ENCODE results near the gene S100A13.

S100A13 gene

DNA sequence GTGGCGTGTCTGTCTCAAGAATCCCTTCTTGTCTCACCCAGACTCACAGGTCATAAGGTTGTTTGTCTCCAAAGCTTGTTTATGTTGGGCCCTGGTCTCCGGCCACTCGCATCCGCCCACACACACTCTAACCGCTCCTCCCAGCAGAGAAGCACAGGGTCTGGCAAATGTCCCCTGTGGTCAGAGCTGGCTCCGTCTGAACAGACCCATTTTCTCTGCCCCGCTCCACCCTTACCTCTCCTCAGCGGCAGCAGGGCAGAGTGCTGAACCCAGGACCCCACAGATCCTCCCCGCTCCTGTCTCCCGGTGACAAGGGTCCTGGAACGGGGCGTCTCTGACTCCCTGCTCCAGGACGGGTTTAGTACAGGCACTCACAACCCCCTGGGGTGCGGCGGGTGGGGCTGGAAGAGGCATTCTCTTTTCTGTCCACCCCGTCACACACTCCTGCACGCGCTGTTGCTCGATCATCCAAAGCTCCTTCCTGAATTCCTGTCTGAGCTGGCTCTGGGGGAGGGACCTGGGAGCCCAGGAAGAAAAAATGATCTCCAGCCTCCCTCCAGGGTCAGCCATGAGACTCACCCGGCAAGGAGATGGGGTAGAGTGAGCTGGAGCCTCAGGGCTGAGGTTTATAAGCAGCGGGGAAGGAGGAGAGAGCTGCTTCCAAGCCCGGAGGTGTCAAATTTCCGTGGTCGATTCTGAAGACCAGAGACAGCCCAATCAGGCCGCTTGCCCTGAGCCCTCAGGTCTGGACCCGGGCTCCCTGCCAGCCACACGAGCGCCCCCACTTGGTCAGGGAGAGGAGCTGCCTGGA is at the start of gene S100A13:
Gene S100A13 (minus strand): TSS at position 602 of the 811 bp plus-strand sequence. CDS start 1,033 bp downstream, outside the sequence.
- in situ Hi-C loops (cut with MboI; ENCODE audit: low sequenced_read_pairs, unreplicated experiment): no loop called here
- TF ChIP-seq, protein P1, sequence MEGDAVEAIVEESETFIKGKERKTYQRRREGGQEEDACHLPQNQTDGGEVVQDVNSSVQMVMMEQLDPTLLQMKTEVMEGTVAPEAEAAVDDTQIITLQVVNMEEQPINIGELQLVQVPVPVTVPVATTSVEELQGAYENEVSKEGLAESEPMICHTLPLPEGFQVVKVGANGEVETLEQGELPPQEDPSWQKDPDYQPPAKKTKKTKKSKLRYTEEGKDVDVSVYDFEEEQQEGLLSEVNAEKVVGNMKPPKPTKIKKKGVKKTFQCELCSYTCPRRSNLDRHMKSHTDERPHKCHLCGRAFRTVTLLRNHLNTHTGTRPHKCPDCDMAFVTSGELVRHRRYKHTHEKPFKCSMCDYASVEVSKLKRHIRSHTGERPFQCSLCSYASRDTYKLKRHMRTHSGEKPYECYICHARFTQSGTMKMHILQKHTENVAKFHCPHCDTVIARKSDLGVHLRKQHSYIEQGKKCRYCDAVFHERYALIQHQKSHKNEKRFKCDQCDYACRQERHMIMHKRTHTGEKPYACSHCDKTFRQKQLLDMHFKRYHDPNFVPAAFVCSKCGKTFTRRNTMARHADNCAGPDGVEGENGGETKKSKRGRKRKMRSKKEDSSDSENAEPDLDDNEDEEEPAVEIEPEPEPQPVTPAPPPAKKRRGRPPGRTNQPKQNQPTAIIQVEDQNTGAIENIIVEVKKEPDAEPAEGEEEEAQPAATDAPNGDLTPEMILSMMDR (IDR thresholded peaks at IDR 0.05; ENCODE audit: borderline replicate concordance, control extremely low read depth, extremely low read depth, insufficient read depth, missing control alignments): peak; percentile 54
- DNase-seq (ENCODE audit: low spot score): peak; percentile 85

GRCh38 chr1:153673511-153673910 is 46.2 kb upstream of the S100A13 start:
- DNase-seq (ENCODE audit: low spot score): no peak
- in situ Hi-C loops (cut with MboI; ENCODE audit: low sequenced_read_pairs, unreplicated experiment): loop anchor here (10.0 kb wide), 2 partner anchors 71 to 311 kb away; partner anchors contain the start of gene RAB13
- TF ChIP-seq, protein P1 (IDR thresholded peaks at IDR 0.05; ENCODE audit: borderline replicate concordance, control extremely low read depth, extremely low read depth, insufficient read depth, missing control alignments): no peak

GRCh38 chr1:153671628-153672353 is 44.5 kb upstream of the S100A13 start:
- TF ChIP-seq, protein P1 (IDR thresholded peaks at IDR 0.05; ENCODE audit: borderline replicate concordance, control extremely low read depth, extremely low read depth, insufficient read depth, missing control alignments): peak; percentile 1
- DNase-seq (ENCODE audit: low spot score): peak; percentile 31
- in situ Hi-C loops (cut with MboI; ENCODE audit: low sequenced_read_pairs, unreplicated experiment): loop anchor here (10.0 kb wide), 2 partner anchors 73 to 313 kb away; partner anchors contain the start of gene RAB13

GRCh38 chr1:153670859-153671627 is 43.7 kb upstream of the S100A13 start, which contains the start of gene ILF2:
Gene ILF2 (minus strand): TSS chr1:153670993. CDS start chr1:153670922, 71 bp downstream.
- TF ChIP-seq, protein P1 (IDR thresholded peaks at IDR 0.05; ENCODE audit: borderline replicate concordance, control extremely low read depth, extremely low read depth, insufficient read depth, missing control alignments): peak; percentile 35
- DNase-seq (ENCODE audit: low spot score): peak; percentile 96
- in situ Hi-C loops (cut with MboI; ENCODE audit: low sequenced_read_pairs, unreplicated experiment): loop anchor here (10.0 kb wide), 2 partner anchors 74 to 314 kb away; partner anchors contain the start of gene RAB13

DNA sequence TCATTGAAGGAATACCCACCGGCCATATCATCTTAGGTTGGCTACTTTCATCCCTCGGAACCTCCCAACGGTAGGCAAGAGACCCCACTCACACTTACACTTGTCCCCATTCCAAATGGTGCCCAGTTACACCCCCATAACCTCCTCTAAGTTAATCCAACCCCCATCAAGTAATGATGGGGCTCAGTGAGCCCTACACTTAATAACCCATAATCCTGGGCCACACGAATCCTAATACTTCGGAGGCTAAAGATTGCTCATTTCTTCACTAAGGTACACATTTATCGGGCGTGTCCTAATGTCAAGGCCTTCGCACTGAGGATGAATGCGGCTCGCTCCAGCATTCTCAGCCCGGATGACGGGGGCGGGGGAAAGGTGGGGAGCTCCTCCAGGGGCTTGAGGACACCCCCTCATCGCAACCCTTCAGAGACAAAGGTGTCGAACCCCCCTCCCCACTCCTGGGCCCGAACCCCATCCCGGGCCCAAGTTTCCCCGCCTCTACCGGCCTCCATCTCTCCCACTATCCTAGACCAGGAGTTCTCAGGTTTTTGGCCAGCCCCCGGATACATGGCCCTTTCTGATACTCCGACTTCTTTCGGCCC is 43.1 kb upstream of the S100A13 start:
- TF ChIP-seq, protein P1 (IDR thresholded peaks at IDR 0.05; ENCODE audit: borderline replicate concordance, control extremely low read depth, extremely low read depth, insufficient read depth, missing control alignments): no peak
- in situ Hi-C loops (cut with MboI; ENCODE audit: low sequenced_read_pairs, unreplicated experiment): loop anchor here (10.0 kb wide), 2 partner anchors 74 to 314 kb away; partner anchors contain the start of gene RAB13
- no peak for DNase-seq (ENCODE audit: low spot score)
